Stimulated activated CD4-positive, alpha-beta T cell treated with anti-CD3 and anti-CD28 coated beads, Interleukin-4, amount 100 ng/mL, for 48 hours (primary cell): Measurements from ENCODE around the gene IRF1.
"Not testable (repeated sequence)": the region's sequence is repeated elsewhere in the genome, so short reads cannot be mapped to it uniquely, and the experiment has no call there.

Source experiments
- DNase-seq, 2 donors: peaks; one replicate each; pipeline ENCODE4 v3.0.0-alpha.2; 2020; ENCODE audit warnings: low read depth in 2 of 2

The IRF1 gene

GRCh38 chr5:132487095-132487428 lies 3.5 kb downstream of the IRF1 start:
- DNase-seq: no peak

GRCh38 chr5:132486318-132487094 lies 4.1 kb downstream of the IRF1 start:
- no peak for DNase-seq

- DNase-seq: no peak
These were observed 4.8 kb downstream of the IRF1 start for GRCh38 chr5:132485641-132486317.

- DNase-seq: not testable (repeated sequence)
These were observed 5.5 kb downstream of the IRF1 start for GRCh38 chr5:132484876-132485640.

GRCh38 chr5:132484391-132484725 lies 6.2 kb downstream of the IRF1 start:
- no peak for DNase-seq

GRCh38 chr5:132483661-132484390 lies 6.7 kb downstream of the IRF1 start:
- no peak for DNase-seq

- DNase-seq: no peak
These were observed 7.5 kb downstream of the IRF1 start for GRCh38 chr5:132483101-132483500.

GRCh38 chr5:132481596-132482211 lies 8.9 kb downstream of the IRF1 start:
- DNase-seq: no peak

GRCh38 chr5:132480893-132481595 lies 9.5 kb downstream of the IRF1 start:
- DNase-seq: no peak

GRCh38 chr5:132480546-132480892 lies 10.1 kb downstream of the IRF1 start:
- DNase-seq: no peak

- no peak for DNase-seq
These were observed 10.5 kb downstream of the IRF1 start for GRCh38 chr5:132480042-132480441.

- no peak for DNase-seq
These were observed 11.2 kb downstream of the IRF1 start for GRCh38 chr5:132479111-132479951.

GRCh38 chr5:132478366-132478871 lies 12.2 kb downstream of the IRF1 start:
- DNase-seq: no peak

GRCh38 chr5:132477784-132478365 lies 12.7 kb downstream of the IRF1 start:
- DNase-seq: no peak

- no peak for DNase-seq
These were observed 13.4 kb downstream of the IRF1 start for GRCh38 chr5:132476876-132477781.

GRCh38 chr5:132475987-132476875 lies 14.3 kb downstream of the IRF1 start:
- DNase-seq: no peak

- no peak for DNase-seq
These were observed 15.1 kb downstream of the IRF1 start for GRCh38 chr5:132475497-132475882.
